A673 (cell line): ENCODE measurements around the gene SYNJ2. TPM values are rescaled to one million over a fixed set of nuclear protein-coding genes. Genes with fewer than 3 reads are reported as not detected.

Source experiments
- BruUV-seq: library from RNA; stranded (reverse); fragments of 400-500 nt; replicated peaks from 2 replicates; lab custom pipeline; 2021; lab: Mats Ljungman, UMichigan
- CTCF ChIA-PET: fragments of 300-600 bp; sonication (Branson Sonifier 250); formaldehyde crosslinking; loops from one replicate; lab custom pipeline; 2022; ENCODE audit warnings: antibody characterized with exemption; lab: Charles Lee
- POLR2A ChIA-PET: fragments of 300-600 bp; sonication (Branson Sonifier 250); formaldehyde crosslinking; loops from one replicate; lab custom pipeline; 2022; ENCODE audit warnings: antibody characterized with exemption; ENCODE audit not compliant: low non-redundant PET; lab: Charles Lee
- DNase-seq: peaks from one replicate; pipeline ENCODE4 v3.0.0-alpha.2; 2015; ENCODE audit warnings: low spot score
- H3K27ac ChIP-seq: fragments of 200-600 bp; sonication (generic); 2 replicates; pipeline ENCODE4 v1.5.1; 2016; ENCODE audit warnings: mixed run types, low read depth, mild to moderate bottlenecking, mixed read lengths, antibody characterized with exemption, low read length; ENCODE audit not compliant: poor library complexity, severe bottlenecking
- H3K27me3 ChIP-seq: fragments of 200-600 bp; sonication (generic); replicated peaks from 2 replicates; pipeline ENCODE4 v1.6.1; 2017; ENCODE audit warnings: mixed run types, low read depth, mild to moderate bottlenecking, mixed read lengths, antibody characterized with exemption, low read length; ENCODE audit not compliant: insufficient read depth, poor library complexity
- H3K36me3 ChIP-seq: fragments of 200-600 bp; sonication (generic); 2 replicates; pipeline ENCODE4 v1.6.1; 2016; ENCODE audit warnings: mixed run types, mild to moderate bottlenecking, mixed read lengths, antibody characterized with exemption, low read length; ENCODE audit not compliant: insufficient read depth, poor library complexity, severe bottlenecking
- H3K4me1 ChIP-seq: fragments of 200-600 bp; sonication (generic); 2 replicates; pipeline ENCODE4 v1.6.1; 2017; ENCODE audit warnings: mixed run types, mild to moderate bottlenecking, mixed read lengths, antibody characterized with exemption, low read length; ENCODE audit not compliant: insufficient read depth, poor library complexity, severe bottlenecking
- H3K4me3 ChIP-seq: fragments of 200-600 bp; sonication (generic); 2 replicates; pipeline ENCODE4 v1.5.1; 2016; ENCODE audit warnings: low read depth, mixed run types, mild to moderate bottlenecking, mixed read lengths, low read length; ENCODE audit not compliant: poor library complexity, severe bottlenecking
- H3K9me3 ChIP-seq: fragments of 200-600 bp; sonication (generic); 2 replicates; pipeline ENCODE4 v1.6.1; 2016; ENCODE audit warnings: mixed run types, low read depth, mild to moderate bottlenecking, mixed read lengths, antibody characterized with exemption, low read length; ENCODE audit not compliant: poor library complexity, severe bottlenecking
- CTCF ChIP-seq: fragments of 300-800, 200-600 bp; sonication (generic); conservative IDR thresholded peaks from 2 replicates; pipeline ENCODE4 v1.5.1; 2017; ENCODE audit warnings: low read depth, mild to moderate bottlenecking, antibody characterized with exemption, low read length, moderate library complexity, mixed read lengths
- EZH2 ChIP-seq: fragments of 200-600 bp; sonication (generic); IDR thresholded peaks from 2 replicates; pipeline ENCODE4 v1.6.1; 2017; ENCODE audit warnings: borderline replicate concordance, low read depth, mild to moderate bottlenecking, mixed read lengths, antibody characterized with exemption, low read length; ENCODE audit not compliant: poor library complexity, severe bottlenecking
- intact Hi-C: fragments of 100-400 bp; cut with micrococcal nuclease; formaldehyde crosslinking; loops from one replicate; pipeline ENCODE4 v1.10.0; 2022; ENCODE audit not compliant: unreplicated experiment
- total RNA-seq: library from RNA; stranded (reverse); gene quantifications from 2 replicates; pipeline ENCODE4 v1.2.3, GENCODE V29; 2021

SYNJ2 gene
- total RNA-seq, 1 experiment from 2014 or later = 37.0 TPM

- H3K4me3 ChIP-seq = peak overlapping the region; percentile 19
- H3K27me3 ChIP-seq = no peaks in the 10 kb centered on the region
- DNase-seq = no peak
- no peaks in the 10 kb centered on the region for H3K9me3 ChIP-seq
- CTCF ChIA-PET = interaction anchor here (1.4 kb wide), 1 partner anchor 9 kb away, joined by 14 read pairs; no protein-coding TSS in a partner anchor
- peak overlapping the region; percentile 57 for H3K27ac ChIP-seq
- TSS peak; percentile 60 for BruUV-seq
- TF ChIP-seq EZH2 = no peak
- no peak for TF ChIP-seq CTCF
- POLR2A ChIA-PET = no interaction called here
- peaks cover 8% of the 10 kb centered on the region for H3K36me3 ChIP-seq
- intact Hi-C loops = no loop called here
- H3K4me1 ChIP-seq = peaks cover 58% of the 10 kb centered on the region
Measured at GRCh38 chr6:158017621-158018040, 36.0 kb downstream of the SYNJ2 start.

DNA sequence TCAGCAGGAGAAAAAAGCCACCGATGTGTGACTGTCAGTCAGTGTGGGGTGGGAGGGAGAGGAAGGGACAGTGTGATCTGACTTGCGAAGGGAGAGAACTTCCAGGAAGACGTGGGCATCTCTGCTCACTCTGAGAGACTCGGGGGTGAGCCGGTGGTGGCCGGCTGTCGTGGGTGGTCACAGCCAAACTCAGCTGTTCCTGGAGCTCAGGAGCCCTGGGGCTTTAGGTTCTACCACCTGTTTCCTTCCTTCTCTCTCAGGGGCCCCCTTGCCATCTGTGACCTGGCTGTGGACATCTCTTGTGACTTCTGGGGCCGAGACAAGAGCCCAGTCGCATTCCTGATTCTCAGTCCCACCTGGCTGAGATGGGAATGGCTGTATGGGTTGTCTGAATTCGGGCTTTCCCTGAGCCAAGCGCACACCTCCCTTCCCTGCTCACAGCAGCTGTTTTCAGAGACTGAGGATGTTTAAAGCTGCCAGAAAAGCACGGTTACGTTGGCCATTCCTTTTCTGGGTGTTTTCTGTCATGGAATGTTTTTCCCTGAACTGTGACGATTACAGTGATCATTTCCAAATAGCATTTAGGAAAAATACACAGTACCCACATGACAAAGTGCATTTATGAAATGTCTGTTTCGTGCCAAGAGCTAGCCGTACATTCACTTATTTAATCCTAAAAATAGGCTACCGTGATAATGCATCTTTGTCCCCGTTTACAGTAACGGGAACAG, 36.5 kb downstream of the SYNJ2 start:
- no peak for DNase-seq
- TF ChIP-seq EZH2 = no peak
- intact Hi-C loops = no loop called here
- no TSS peak for BruUV-seq
- CTCF ChIA-PET = interaction anchor here (1.4 kb wide), 1 partner anchor 8 kb away, joined by 14 read pairs; no protein-coding TSS in a partner anchor
- peak overlapping the region; percentile 57 for H3K27ac ChIP-seq
- H3K27me3 ChIP-seq = no peaks in the 10 kb centered on the region
- no peaks in the 10 kb centered on the region for H3K9me3 ChIP-seq
- peak overlapping the region; percentile 19 for H3K4me3 ChIP-seq
- POLR2A ChIA-PET = interaction anchor here (0.6 kb wide), 1 partner anchor 183 kb away, joined by 7 read pairs; no protein-coding TSS in a partner anchor
- H3K4me1 ChIP-seq = peaks cover 58% of the 10 kb centered on the region
- peaks cover 8% of the 10 kb centered on the region for H3K36me3 ChIP-seq

DNA sequence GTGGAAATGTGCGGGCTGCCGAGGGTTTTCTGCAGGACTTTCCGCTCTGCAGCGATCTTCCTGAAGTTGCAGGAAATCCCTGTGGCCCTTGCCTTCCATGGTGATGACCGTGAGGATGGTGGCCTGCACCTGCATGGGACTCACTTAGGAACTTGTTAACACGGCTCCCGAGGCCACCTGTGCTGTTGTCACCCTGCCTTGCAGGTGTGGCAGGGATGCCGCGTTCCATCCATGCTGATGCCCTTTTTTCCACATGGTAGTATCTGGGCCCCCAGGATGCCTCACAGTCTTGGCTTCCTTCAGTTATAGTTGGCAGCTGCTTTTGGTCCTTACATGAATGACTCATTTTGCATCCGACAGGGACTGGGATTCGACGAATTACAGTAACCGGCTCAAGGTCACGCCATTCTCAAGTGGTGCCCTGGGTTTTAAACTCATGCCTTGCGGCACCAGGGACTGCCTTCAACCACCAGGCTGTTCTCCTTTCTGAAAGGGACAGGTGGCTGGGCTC, 37.2 kb downstream of the SYNJ2 start:
- Histone ChIP-seq H3K27me3 (no peaks in the 10 kb centered on the region), H3K36me3 (peaks cover 8% of the 10 kb centered on the region), H3K4me3 (no peak overlapping the region), H3K27ac (peak overlapping the region; percentile 57), H3K9me3 (no peaks in the 10 kb centered on the region), H3K4me1 (peaks cover 54% of the 10 kb centered on the region)
- intact Hi-C loops = no loop called here
- TF ChIP-seq CTCF = no peak
- TF ChIP-seq EZH2 = no peak
- ChIA-PET POLR2A (interaction anchor here (0.6 kb wide), 1 partner anchor 182 kb away, joined by 7 read pairs; no protein-coding TSS in a partner anchor), CTCF (no interaction called here)
- peak; percentile 73 for DNase-seq
- BruUV-seq = no TSS peak
